Keratinocyte (primary cell): ENCODE measurements around the gene FMN1. TPM values are rescaled to one million over a fixed set of nuclear protein-coding genes. Genes with fewer than 3 reads are reported as not detected.

Experiments
- DNase-seq: peaks from one replicate; pipeline ENCODE4 v3.0.0-alpha.2; 2011; ENCODE audit warnings: low read depth, missing footprints, low spot score
- FAIRE-seq: peaks from 2 replicates; lab custom pipeline; 2011; peaks lifted over from hg19 to GRCh38; lab: Jason Lieb, UNC
- H2AFZ ChIP-seq: 2 replicates; pipeline ENCODE4 v1.6.0; 2012; ENCODE audit warnings: low read length, control low read depth, inconsistent platforms; ENCODE audit not compliant: control insufficient read depth
- H3K27ac ChIP-seq: 2 replicates; pipeline ENCODE4 v1.5.1; 2011; ENCODE audit warnings: low read length; ENCODE audit not compliant: control insufficient read depth, insufficient read depth
- H3K27me3 ChIP-seq: 3 replicates; pipeline ENCODE4 v1.6.0; 2011; ENCODE audit warnings: low read length; ENCODE audit not compliant: control insufficient read depth, insufficient read depth; ENCODE audit errors: extremely low read depth
- H3K36me3 ChIP-seq, 2 experiments: 2 replicates in 1 of 2; 3 replicates in 1 of 2; pipeline ENCODE4 v1.5.1; 2011; ENCODE audit warnings: low read length in 2 of 2, mild to moderate bottlenecking in 1 of 2; ENCODE audit not compliant: control insufficient read depth in 2 of 2, insufficient read depth in 2 of 2; ENCODE audit errors: extremely low read depth in 1 of 2
- H3K4me1 ChIP-seq: 3 replicates; pipeline ENCODE4 v1.5.1; 2011; ENCODE audit warnings: low read length; ENCODE audit not compliant: control insufficient read depth, insufficient read depth; ENCODE audit errors: extremely low read depth
- H3K4me2 ChIP-seq: 3 replicates; pipeline ENCODE4 v1.6.0; 2011; ENCODE audit warnings: low read depth, low read length; ENCODE audit not compliant: control insufficient read depth, insufficient read depth; ENCODE audit errors: extremely low read depth
- H3K4me3 ChIP-seq, 3 experiments: fragments of 200-600 bp in 1 of 3; sonication (generic) in 1 of 3; 2 replicates in 2 of 3; 3 replicates in 1 of 3; pipeline ENCODE4 v1.5.1; 2011 to 2016; ENCODE audit warnings: low read length in 3 of 3, mild to moderate bottlenecking in 3 of 3, control low read depth in 2 of 3, inconsistent platforms in 1 of 3, low read depth in 1 of 3, mixed read lengths in 1 of 3, mixed run types in 1 of 3, moderate library complexity in 1 of 3; ENCODE audit not compliant: control insufficient read depth in 2 of 3, insufficient read depth in 2 of 3; ENCODE audit errors: extremely low read depth in 1 of 3
- H3K79me2 ChIP-seq: 2 replicates; pipeline ENCODE4 v1.6.0; 2012; ENCODE audit warnings: low read length; ENCODE audit not compliant: control insufficient read depth, insufficient read depth
- H3K9ac ChIP-seq: 3 replicates; pipeline ENCODE4 v1.6.0; 2011; ENCODE audit warnings: low read length; ENCODE audit not compliant: control insufficient read depth, insufficient read depth; ENCODE audit errors: extremely low read depth
- H3K9me1 ChIP-seq: 3 replicates; pipeline ENCODE4 v1.6.0; 2011; ENCODE audit warnings: low read length; ENCODE audit not compliant: control insufficient read depth, insufficient read depth; ENCODE audit errors: extremely low read depth
- H3K9me3 ChIP-seq: 2 replicates; pipeline ENCODE4 v1.5.1; 2012; ENCODE audit warnings: low read depth, low read length; ENCODE audit not compliant: control insufficient read depth
- H4K20me1 ChIP-seq: 3 replicates; pipeline ENCODE4 v1.6.0; 2011; ENCODE audit warnings: low read length; ENCODE audit not compliant: control insufficient read depth, insufficient read depth; ENCODE audit errors: extremely low read depth
- CTCF ChIP-seq, 3 experiments: IDR thresholded peaks in 1 of 3; conservative IDR thresholded peaks in 1 of 3; optimal IDR thresholded peaks in 1 of 3; 2 replicates in 2 of 3; 3 replicates in 1 of 3; pipeline versions ENCODE3 to v1.5.1; 2011; ENCODE audit warnings: low read length in 3 of 3, mild to moderate bottlenecking in 3 of 3, moderate library complexity in 2 of 3, control low read depth in 1 of 3, inconsistent platforms in 1 of 3; ENCODE audit not compliant: insufficient read depth in 2 of 3; ENCODE audit errors: extremely low read depth in 1 of 3
- EZH2 ChIP-seq: IDR thresholded peaks from one replicate; pipeline ENCODE4 v1.6.1; 2012; ENCODE audit warnings: inconsistent platforms, mild to moderate bottlenecking, low read length, moderate library complexity
- dilution Hi-C: fragments of 300-500 bp; cut with MboI; formaldehyde crosslinking; loops from one replicate; pipeline ENCODE4 v1.7.0; 2020; ENCODE audit warnings: low sequenced_read_pairs; ENCODE audit not compliant: extremely low pct_ligation_motif_present
- polyA plus RNA-seq, 5 experiments: library from polyadenylated mRNA; depleted of rRNA in 3 of 5; stranded (reverse) in 3 of 5; stranded (forward) in 1 of 5; unstranded in 1 of 5; fragments of >200 nt; gene quantifications; 1 replicate in 1 of 5; 2 replicates in 3 of 5; 3 replicates in 1 of 5; pipeline versions ENCODE4 v1.2.1 to v1.2.3, GENCODE V29; 2011 to 2012; ENCODE audit warnings: missing spikeins in 2 of 5, low read depth in 1 of 5, low replicate concordance in 1 of 5

Gene FMN1
- polyA plus RNA-seq, 1 donor (not counting 4 experiments of a cell fraction or from before 2014, with no cell fraction given) = 0.71 TPM

- Histone ChIP-seq H3K4me2 (no peak overlapping the region), H3K9ac (no peak overlapping the region), H3K79me2 (no peaks in the 10 kb centered on the region), H3K9me3 (no peaks in the 10 kb centered on the region), H3K4me1 (no peaks in the 10 kb centered on the region), H4K20me1 (no peaks in the 10 kb centered on the region), H3K27me3 (no peaks in the 10 kb centered on the region), H3K36me3 (no peaks in the 10 kb centered on the region), H2AFZ (no peak overlapping the region), H3K4me3 (no peak overlapping the region), H3K27ac (no peak overlapping the region), H3K9me1 (no peaks in the 10 kb centered on the region)
- FAIRE-seq = no peak
- no peak for DNase-seq
- dilution Hi-C loops = no loop called here
- TF ChIP-seq EZH2 = no peak
- TF ChIP-seq CTCF (optimal IDR thresholded peaks at IDR 0.05 in 1 of 3, IDR thresholded peaks at IDR 0.05 in 1 of 3, conservative IDR thresholded peaks at IDR 0.05 in 1 of 3; ENCODE audit: extremely low read depth in 1 of 3, insufficient read depth in 2 of 3, low read length in 3 of 3) = no peak
Observed at GRCh38 chr15:32946210-32946609, 248.3 kb downstream of the FMN1 start.

- Histone ChIP-seq H4K20me1 (no peaks in the 10 kb centered on the region), H3K4me1 (no peaks in the 10 kb centered on the region), H3K4me2 (no peak overlapping the region), H3K79me2 (no peaks in the 10 kb centered on the region), H3K36me3 (no peaks in the 10 kb centered on the region), H3K27ac (no peak overlapping the region), H3K27me3 (no peaks in the 10 kb centered on the region), H2AFZ (no peak overlapping the region), H3K9ac (no peak overlapping the region), H3K9me1 (no peaks in the 10 kb centered on the region), H3K4me3 (no peak overlapping the region), H3K9me3 (no peaks in the 10 kb centered on the region)
- no peak for FAIRE-seq
- TF ChIP-seq EZH2 = no peak
- dilution Hi-C loops = no loop called here
- no peak for DNase-seq
Observed at GRCh38 chr15:32944431-32944830, 250.1 kb downstream of the FMN1 start.

GRCh38 chr15:32943711-32944110 lies 250.8 kb downstream of the FMN1 start:
- Histone ChIP-seq H3K4me3 (no peak overlapping the region), H3K4me1 (no peaks in the 10 kb centered on the region), H3K79me2 (no peaks in the 10 kb centered on the region), H3K9ac (no peak overlapping the region), H3K4me2 (no peak overlapping the region), H3K27ac (no peak overlapping the region), H3K36me3 (no peaks in the 10 kb centered on the region), H2AFZ (no peak overlapping the region), H4K20me1 (no peaks in the 10 kb centered on the region), H3K9me3 (no peaks in the 10 kb centered on the region), H3K9me1 (no peaks in the 10 kb centered on the region), H3K27me3 (no peaks in the 10 kb centered on the region)
- no peak for TF ChIP-seq CTCF (optimal IDR thresholded peaks at IDR 0.05 in 1 of 3, IDR thresholded peaks at IDR 0.05 in 1 of 3, conservative IDR thresholded peaks at IDR 0.05 in 1 of 3; ENCODE audit: extremely low read depth in 1 of 3, insufficient read depth in 2 of 3, low read length in 3 of 3)
- no peak for TF ChIP-seq EZH2
- DNase-seq = no peak
- no peak for FAIRE-seq
- dilution Hi-C loops = no loop called here
